H9 (cell line): ENCODE data around the gene CD59. TPM values are rescaled to one million over a fixed set of nuclear protein-coding genes. Genes with fewer than 3 reads are reported as not detected.

Source experiments
- DNase-seq: peaks from one replicate; pipeline ENCODE4 v3.0.0-alpha.2; 2017
- H2AFZ ChIP-seq: one replicate; pipeline ENCODE4 v1.6.1; 2013; ENCODE audit warnings: mild to moderate bottlenecking, low read length, control low read depth, moderate library complexity
- H2AK5ac ChIP-seq: 2 replicates; pipeline ENCODE4 v1.6.1; 2013; ENCODE audit warnings: low read length, control low read depth, mixed read lengths; ENCODE audit not compliant: insufficient read length
- H2BK120ac ChIP-seq: one replicate; pipeline ENCODE4 v1.6.1; 2013; ENCODE audit warnings: low read depth, mild to moderate bottlenecking, low read length, control low read depth, inconsistent platforms; ENCODE audit not compliant: poor library complexity, severe bottlenecking
- H2BK12ac ChIP-seq: 2 replicates; pipeline ENCODE4 v1.6.1; 2013; ENCODE audit warnings: low read length, control low read depth, mixed read lengths, low read depth; ENCODE audit not compliant: insufficient read length
- H2BK15ac ChIP-seq: 2 replicates; pipeline ENCODE4 v1.6.1; 2013; ENCODE audit warnings: low read depth, low read length, control low read depth
- H2BK20ac ChIP-seq: one replicate; pipeline ENCODE4 v1.6.1; 2013; ENCODE audit warnings: low read depth, mild to moderate bottlenecking, low read length, control low read depth, inconsistent platforms; ENCODE audit not compliant: poor library complexity, severe bottlenecking
- H2BK5ac ChIP-seq: 2 replicates; pipeline ENCODE4 v1.6.1; 2013; ENCODE audit warnings: low read length, control low read depth, mixed read lengths; ENCODE audit not compliant: insufficient read length
- H3K14ac ChIP-seq: 2 replicates; pipeline ENCODE4 v1.6.1; 2013; ENCODE audit warnings: low read length, control low read depth; ENCODE audit not compliant: insufficient read depth
- H3K18ac ChIP-seq: 2 replicates; pipeline ENCODE4 v1.6.1; 2013; ENCODE audit warnings: low read depth, mild to moderate bottlenecking, mixed read lengths, low read length, control low read depth; ENCODE audit not compliant: insufficient read length
- H3K23ac ChIP-seq: 2 replicates; pipeline ENCODE4 v1.6.1; 2013; ENCODE audit warnings: low read length, control low read depth, mixed read lengths, low read depth; ENCODE audit not compliant: insufficient read length
- H3K23me2 ChIP-seq: 2 replicates; pipeline ENCODE4 v1.6.1; 2013; ENCODE audit warnings: low read depth, mild to moderate bottlenecking, mixed read lengths, low read length, control low read depth; ENCODE audit not compliant: insufficient read length, poor library complexity, severe bottlenecking
- H3K27ac ChIP-seq: 2 replicates; pipeline ENCODE4 v1.5.1; 2013; ENCODE audit warnings: low read length, control low read depth, mixed read lengths, low read depth; ENCODE audit not compliant: insufficient read length
- H3K27me3 ChIP-seq: 2 replicates; pipeline ENCODE4 v1.6.1; 2013; ENCODE audit warnings: low read length, control low read depth, inconsistent platforms; ENCODE audit not compliant: insufficient read depth
- H3K4ac ChIP-seq: 2 replicates; pipeline ENCODE4 v1.6.1; 2013; ENCODE audit warnings: low read depth, mild to moderate bottlenecking, control low read depth, inconsistent platforms, low read length, moderate library complexity
- H3K4me1 ChIP-seq: 2 replicates; pipeline ENCODE4 v1.6.1; 2013; ENCODE audit warnings: low read length, control low read depth, inconsistent platforms; ENCODE audit not compliant: insufficient read depth
- H3K4me2 ChIP-seq: 2 replicates; pipeline ENCODE4 v1.6.1; 2013; ENCODE audit warnings: low read length, control low read depth, mixed read lengths; ENCODE audit not compliant: insufficient read length, insufficient read depth
- H3K56ac ChIP-seq: 2 replicates; pipeline ENCODE4 v1.6.1; 2013; ENCODE audit warnings: low read depth, mild to moderate bottlenecking, mixed read lengths, low read length, control low read depth; ENCODE audit not compliant: insufficient read length
- H3K79me1 ChIP-seq: 2 replicates; pipeline ENCODE4 v1.6.1; 2013; ENCODE audit warnings: low read depth, mild to moderate bottlenecking, moderate library complexity, low read length, control low read depth, inconsistent platforms; ENCODE audit not compliant: insufficient read depth, poor library complexity, severe bottlenecking
- H3K79me2 ChIP-seq: 2 replicates; pipeline ENCODE4 v1.6.1; 2013; ENCODE audit warnings: low read length, control low read depth, inconsistent platforms; ENCODE audit not compliant: insufficient read depth
- H3K9ac ChIP-seq: 2 replicates; pipeline ENCODE4 v1.6.1; 2013; ENCODE audit warnings: low read length, control low read depth, mixed read lengths; ENCODE audit not compliant: insufficient read length; ENCODE audit errors: extremely low read depth
- H3K9me3 ChIP-seq: one replicate; pipeline ENCODE4 v1.6.1; 2013; ENCODE audit warnings: low read depth, low read length, inconsistent platforms; ENCODE audit not compliant: control insufficient read depth
- H3T11ph ChIP-seq: one replicate; pipeline ENCODE4 v1.6.1; 2013; ENCODE audit warnings: mild to moderate bottlenecking, low read length, control low read depth, inconsistent platforms
- H4K20me1 ChIP-seq: one replicate; pipeline ENCODE4 v1.6.1; 2013; ENCODE audit not compliant: control insufficient read depth, insufficient read length, insufficient read depth
- H4K5ac ChIP-seq: 2 replicates; pipeline ENCODE4 v1.6.1; 2013; ENCODE audit warnings: low read depth, mild to moderate bottlenecking, mixed read lengths, low read length, control low read depth; ENCODE audit not compliant: insufficient read length
- H4K8ac ChIP-seq: replicated peaks from 2 replicates; pipeline ENCODE4 v1.6.1; 2013; ENCODE audit warnings: low read length, control low read depth, mixed read lengths, low read depth; ENCODE audit not compliant: insufficient read length
- H4K91ac ChIP-seq: 2 replicates; pipeline ENCODE4 v1.6.1; 2013; ENCODE audit warnings: low read depth, mild to moderate bottlenecking, moderate library complexity, mixed read lengths, low read length, control low read depth; ENCODE audit not compliant: insufficient read length
- H3K27ac Mint-ChIP-seq, 3 experiments: 2 replicates in 2 of 3; 3 replicates in 1 of 3; pipeline ENCODE4 v1.8.0; 2020 to 2021; ENCODE audit warnings: mixed read lengths in 3 of 3, mild to moderate bottlenecking in 1 of 3, moderate library complexity in 1 of 3
- H3K27me3 Mint-ChIP-seq: 2 replicates; pipeline ENCODE4 v1.8.0; 2021; ENCODE audit warnings: low read depth, mild to moderate bottlenecking, moderate library complexity, mixed read lengths
- H3K36me3 Mint-ChIP-seq, 3 experiments: 2 replicates in 2 of 3; 3 replicates in 1 of 3; pipeline ENCODE4 v1.8.0; 2020 to 2021; ENCODE audit warnings: low read depth in 3 of 3, mixed read lengths in 3 of 3; ENCODE audit not compliant: insufficient read depth in 1 of 3
- H3K4me1 Mint-ChIP-seq, 2 experiments: 2 replicates each; pipeline ENCODE4 v1.8.0; 2020; ENCODE audit warnings: mixed read lengths in 2 of 2
- H3K4me3 Mint-ChIP-seq, 2 experiments: 2 replicates in 1 of 2; 3 replicates in 1 of 2; pipeline ENCODE4 v1.8.0; 2020 to 2021; ENCODE audit warnings: mild to moderate bottlenecking in 2 of 2, mixed read lengths in 2 of 2, moderate library complexity in 1 of 2
- H3K9me3 Mint-ChIP-seq, 2 experiments: 2 replicates in 1 of 2; 3 replicates in 1 of 2; pipeline ENCODE4 v1.8.0; 2020; ENCODE audit warnings: mild to moderate bottlenecking in 2 of 2, mixed read lengths in 2 of 2, moderate library complexity in 1 of 2
- WGBS: extraction: QIAGEN DNeasy Blood & Tissue Kit; methylation state at CpG from one replicate; pipeline ENCODE4 v1.1.7; 2013; ENCODE audit warnings: missing lambda C conversion rate, low lambda C conversion rate, mixed read lengths; ENCODE audit not compliant: insufficient read length; ENCODE audit errors: extremely low coverage; 5-methylcytosine and 5-hydroxymethylcytosine counted together
- total RNA-seq: library from RNA; stranded (reverse); gene quantifications from 2 replicates; pipeline ENCODE4 v1.2.1, GENCODE V29; 2021
- TF ChIP-seq, protein P1 (sequence below): fragments of 200-600 bp; sonication (generic); conservative IDR thresholded peaks from 3 replicates; pipeline ENCODE4 v1.8.0; 2021; ENCODE audit warnings: antibody characterized with exemption, mild to moderate bottlenecking

CD59 gene
- total RNA-seq, 1 experiment from 2014 or later = 91.5 TPM

DNA sequence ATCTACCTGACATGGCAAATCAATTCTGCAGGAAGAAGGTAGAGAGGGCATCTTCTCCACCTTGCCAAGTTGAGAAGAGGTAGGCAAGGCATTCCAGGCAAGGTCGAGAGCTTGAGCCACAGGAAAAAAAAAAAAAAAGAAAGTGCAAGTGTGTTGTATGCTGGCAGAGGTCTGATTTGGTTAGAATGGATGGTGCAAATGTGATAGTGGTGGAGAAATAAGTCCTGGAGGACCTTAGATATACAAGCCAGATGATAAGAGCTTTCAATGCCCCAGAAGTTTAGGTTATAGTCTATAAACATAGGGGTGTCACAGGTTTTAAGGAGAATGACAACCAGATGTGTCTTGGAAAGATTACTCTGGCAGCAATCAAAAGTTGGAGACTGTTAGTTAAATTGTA lies 36.6 kb upstream of the CD59 start:
- H4K5ac ChIP-seq = no peak overlapping the region
- no peak overlapping the region for H3K14ac ChIP-seq
- H3K9me3 Mint-ChIP-seq = no peaks in the 10 kb centered on the region; a peak in 1 of 5 replicates
- peaks cover 12% of the 10 kb centered on the region for H3K23me2 ChIP-seq
- H3K23ac ChIP-seq = no peak overlapping the region
- H3K27ac ChIP-seq = no peak overlapping the region
- no peak overlapping the region for H3K4ac ChIP-seq
- DNase-seq = no peak
- no peak overlapping the region for H3K18ac ChIP-seq
- no peak overlapping the region for H2AK5ac ChIP-seq
- H2BK5ac ChIP-seq = no peak overlapping the region
- H3K27me3 ChIP-seq = peaks cover 5% of the 10 kb centered on the region; the same call in 1 of the 2 replicates
- no peak overlapping the region for H3T11ph ChIP-seq
- H3K4me1 Mint-ChIP-seq = peaks cover 22 to 25% of the 10 kb centered on the region in 2 experiments
- TF ChIP-seq, protein P1, sequence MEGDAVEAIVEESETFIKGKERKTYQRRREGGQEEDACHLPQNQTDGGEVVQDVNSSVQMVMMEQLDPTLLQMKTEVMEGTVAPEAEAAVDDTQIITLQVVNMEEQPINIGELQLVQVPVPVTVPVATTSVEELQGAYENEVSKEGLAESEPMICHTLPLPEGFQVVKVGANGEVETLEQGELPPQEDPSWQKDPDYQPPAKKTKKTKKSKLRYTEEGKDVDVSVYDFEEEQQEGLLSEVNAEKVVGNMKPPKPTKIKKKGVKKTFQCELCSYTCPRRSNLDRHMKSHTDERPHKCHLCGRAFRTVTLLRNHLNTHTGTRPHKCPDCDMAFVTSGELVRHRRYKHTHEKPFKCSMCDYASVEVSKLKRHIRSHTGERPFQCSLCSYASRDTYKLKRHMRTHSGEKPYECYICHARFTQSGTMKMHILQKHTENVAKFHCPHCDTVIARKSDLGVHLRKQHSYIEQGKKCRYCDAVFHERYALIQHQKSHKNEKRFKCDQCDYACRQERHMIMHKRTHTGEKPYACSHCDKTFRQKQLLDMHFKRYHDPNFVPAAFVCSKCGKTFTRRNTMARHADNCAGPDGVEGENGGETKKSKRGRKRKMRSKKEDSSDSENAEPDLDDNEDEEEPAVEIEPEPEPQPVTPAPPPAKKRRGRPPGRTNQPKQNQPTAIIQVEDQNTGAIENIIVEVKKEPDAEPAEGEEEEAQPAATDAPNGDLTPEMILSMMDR = no peak
- peak overlapping the region; percentile 94 to 95; a peak in 2 of 5 replicates for H3K4me3 Mint-ChIP-seq
- no peak overlapping the region for H2BK20ac ChIP-seq
- no peaks in the 10 kb centered on the region; the same call in 1 of the 2 replicates for H3K79me2 ChIP-seq
- H3K4me2 ChIP-seq = no peak overlapping the region
- H2BK15ac ChIP-seq = no peak overlapping the region
- WGBS = no CpG with 5 or more reads among the region's 1 CpG
- no peak overlapping the region for H4K8ac ChIP-seq
- peaks cover 3% of the 10 kb centered on the region for H3K4me1 ChIP-seq
- no peak overlapping the region for H3K9ac ChIP-seq
- no peak overlapping the region for H3K27ac Mint-ChIP-seq
- H3K27me3 Mint-ChIP-seq = peaks cover 38% of the 10 kb centered on the region
- peaks cover 0 to 1% (median 0%) of the 10 kb centered on the region in 3 experiments; a peak in 4 of 7 replicates for H3K36me3 Mint-ChIP-seq
- no peak overlapping the region for H2BK120ac ChIP-seq
- no peak overlapping the region for H2BK12ac ChIP-seq
- no peaks in the 10 kb centered on the region for H4K20me1 ChIP-seq
- peaks cover 2% of the 10 kb centered on the region for H3K79me1 ChIP-seq
- H2AFZ ChIP-seq = no peak overlapping the region
- H3K56ac ChIP-seq = no peak overlapping the region
- no peak overlapping the region for H4K91ac ChIP-seq
- no peaks in the 10 kb centered on the region for H3K9me3 ChIP-seq
